T1000 (cell line): ENCODE measurements around the gene LARGE1.

Experiments
- DNase-seq: peaks from one replicate; lab custom pipeline; 2025; ENCODE audit warnings: mixed read lengths; lab: John Stamatoyannopoulos, UW

LARGE1 gene

DNA sequence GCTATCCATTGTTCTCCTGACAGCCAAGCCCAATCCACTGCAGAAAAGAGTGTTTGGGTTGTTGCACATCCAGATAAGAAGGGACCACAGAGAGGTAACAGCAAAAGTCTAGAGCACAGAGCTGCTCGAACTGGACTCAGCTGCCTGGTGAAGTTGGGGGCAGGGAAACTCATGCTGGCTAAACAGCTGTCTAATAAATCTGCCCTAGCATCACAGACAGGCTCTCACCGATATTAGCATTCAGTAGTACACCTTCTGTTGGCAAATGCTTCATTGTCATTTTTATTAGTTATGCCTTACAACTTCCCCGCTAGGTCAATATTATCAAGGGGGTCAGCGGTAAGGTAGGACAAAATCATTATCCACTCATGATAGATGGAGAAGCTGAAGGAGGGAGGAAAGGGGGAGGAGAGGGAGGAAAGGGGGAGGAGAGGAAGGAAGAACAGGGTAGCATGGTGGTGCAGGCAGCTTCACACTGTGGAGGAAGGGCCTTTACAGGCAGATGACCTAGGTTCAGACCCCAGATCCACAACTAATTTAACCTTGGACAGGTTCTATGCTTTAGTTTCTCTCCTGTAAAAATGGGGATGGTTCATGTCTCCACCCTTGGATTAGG is 102.7 kb downstream of the LARGE1 start:
- DNase-seq, result no peak

DNA sequence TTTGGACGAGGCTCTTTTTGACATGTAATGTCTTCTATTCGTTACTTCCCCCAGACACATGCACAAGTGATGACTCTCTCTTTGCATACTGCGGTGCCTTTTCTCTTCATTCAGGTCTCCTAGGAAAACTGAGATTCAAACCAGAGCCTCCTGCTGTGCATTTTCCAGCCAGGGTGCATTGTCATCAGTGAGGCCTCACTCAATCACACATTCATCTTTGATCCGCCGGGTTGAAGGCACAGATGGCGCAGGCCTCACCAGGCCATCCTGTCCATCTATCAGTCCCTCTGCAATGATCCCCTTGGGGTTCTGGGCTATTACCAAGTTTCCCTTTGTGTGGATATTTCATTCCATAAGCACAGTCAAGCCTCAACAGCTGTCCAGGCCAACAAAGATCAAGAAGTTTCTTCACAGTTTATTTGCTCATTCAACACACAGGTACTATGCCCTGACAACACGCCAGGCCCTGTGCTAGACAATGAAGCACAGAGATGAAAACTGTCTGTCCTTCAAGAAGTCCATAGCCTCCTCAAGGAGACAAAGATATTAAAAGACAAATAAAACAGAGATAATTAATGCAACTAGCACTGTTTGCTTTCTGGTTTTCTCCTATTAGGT is 107.8 kb downstream of the LARGE1 start:
- no peak for DNase-seq

DNA sequence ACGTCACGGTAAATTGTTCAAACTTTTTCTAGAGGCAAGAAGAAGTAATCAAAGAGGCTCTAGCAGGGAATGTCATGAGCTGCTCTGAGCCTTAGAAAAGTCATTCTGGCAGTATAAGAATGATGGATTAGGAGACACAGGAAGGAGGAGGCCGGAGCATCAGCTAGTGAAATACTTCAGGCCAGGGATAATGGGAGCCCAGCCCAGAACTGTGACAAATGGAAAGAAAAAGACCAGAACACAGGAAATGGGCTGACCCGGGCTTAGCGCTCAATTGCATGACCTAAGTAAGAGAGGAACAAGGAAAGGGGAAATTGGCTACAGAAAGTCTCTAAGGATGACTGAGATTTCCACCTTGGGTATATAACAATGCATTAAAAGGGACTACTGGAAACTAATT is 108.6 kb downstream of the LARGE1 start:
- DNase-seq, result no peak

DNA sequence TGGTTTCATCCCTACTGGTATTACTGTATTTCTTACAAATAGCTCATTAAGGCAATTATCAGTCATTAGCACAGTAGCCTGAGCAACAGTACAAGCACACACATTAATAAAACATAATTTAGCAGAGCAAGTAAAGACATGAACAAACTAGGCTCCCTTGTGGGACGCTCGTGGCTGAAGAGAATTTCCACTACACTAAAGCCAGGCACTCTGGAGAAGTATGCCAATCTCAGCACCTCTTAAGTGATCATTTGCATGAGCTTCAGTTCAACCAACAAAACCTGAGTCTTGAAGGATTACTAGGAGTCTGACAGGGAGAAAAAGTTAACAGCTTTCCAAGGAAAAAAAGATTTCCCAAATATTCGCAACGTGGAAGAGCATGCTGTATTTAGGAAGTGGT is 109.1 kb downstream of the LARGE1 start:
- no peak for DNase-seq

DNA sequence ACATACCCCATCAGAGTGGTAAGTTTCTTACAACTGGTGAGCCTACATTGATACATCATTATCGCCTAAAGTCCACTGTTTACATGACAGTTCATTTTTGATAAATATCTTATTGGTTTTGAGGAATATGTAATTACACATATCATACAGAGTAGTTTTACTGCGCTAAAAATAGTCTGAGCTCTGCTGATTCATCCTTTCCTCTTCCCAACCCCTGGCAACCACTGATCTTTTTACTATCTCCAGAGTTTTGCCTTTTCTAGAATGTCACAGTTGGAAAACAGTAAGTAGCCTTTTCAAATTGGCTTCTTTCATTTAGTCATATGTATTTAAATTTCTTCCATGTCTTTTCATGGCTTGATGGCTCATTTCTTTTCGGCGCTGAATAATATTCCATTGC is 112.8 kb downstream of the LARGE1 start:
- DNase-seq, result no peak

DNA sequence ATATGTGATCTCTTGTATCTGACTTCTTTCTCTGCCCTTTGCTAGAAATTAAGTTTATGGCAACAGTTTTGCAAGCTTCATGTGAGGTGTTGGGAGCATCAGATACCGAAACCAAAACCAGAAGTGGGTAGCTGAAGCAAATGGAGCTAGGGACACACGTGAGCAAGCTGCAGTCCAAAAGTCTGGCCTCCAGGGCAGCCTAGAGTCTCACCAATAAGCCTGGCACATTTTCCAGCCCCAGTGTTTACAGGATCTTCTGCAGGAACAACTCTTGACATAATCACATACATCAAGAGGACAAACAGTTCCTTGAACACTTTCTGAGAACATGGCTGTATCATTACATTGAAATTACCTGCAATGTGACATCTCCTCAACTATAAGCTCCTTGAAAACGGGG is 114.1 kb downstream of the LARGE1 start:
- DNase-seq, result no peak

DNA sequence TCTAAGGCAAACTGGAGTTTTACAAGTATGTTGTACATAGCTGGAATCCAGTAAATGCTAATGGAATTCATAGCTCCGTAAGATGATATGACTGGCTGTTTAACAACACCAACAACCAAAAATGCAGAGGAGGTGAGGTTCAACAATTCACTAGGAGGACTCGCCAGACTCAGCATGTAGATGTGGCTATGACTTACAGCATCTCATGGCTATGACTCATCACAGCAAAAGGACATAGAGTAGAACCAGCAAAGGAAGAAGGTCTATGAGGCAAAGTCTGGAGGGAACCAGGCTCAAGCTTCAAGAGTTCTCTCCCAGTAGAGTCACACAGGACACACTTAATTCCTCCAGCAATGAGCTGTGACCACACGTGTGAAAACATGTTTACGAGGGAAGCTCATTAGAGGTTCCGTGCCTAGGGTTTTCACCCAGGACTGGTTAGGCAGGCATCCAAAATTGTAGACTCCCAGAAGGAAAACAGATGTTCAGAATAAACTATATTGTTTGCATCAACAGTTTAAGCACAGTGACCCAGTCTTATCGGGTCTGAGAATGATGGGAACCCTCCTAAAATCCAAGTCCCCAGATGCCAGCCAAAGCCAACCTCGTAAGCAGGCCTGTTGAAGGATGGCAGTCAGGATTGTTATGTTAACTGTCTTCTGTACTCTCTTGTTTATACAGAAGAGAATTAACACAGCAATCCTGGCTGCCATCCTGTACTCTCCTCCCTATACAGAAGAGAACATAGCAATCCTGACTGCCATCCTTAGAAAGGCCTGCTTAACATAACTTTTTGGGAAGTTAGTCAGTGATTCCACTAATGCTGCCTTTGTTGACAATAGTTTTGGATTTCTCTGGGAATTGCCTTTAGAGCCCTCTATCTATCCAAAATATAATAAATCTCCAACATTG is 116.6 kb downstream of the LARGE1 start:
- peak; percentile 7 for DNase-seq

DNA sequence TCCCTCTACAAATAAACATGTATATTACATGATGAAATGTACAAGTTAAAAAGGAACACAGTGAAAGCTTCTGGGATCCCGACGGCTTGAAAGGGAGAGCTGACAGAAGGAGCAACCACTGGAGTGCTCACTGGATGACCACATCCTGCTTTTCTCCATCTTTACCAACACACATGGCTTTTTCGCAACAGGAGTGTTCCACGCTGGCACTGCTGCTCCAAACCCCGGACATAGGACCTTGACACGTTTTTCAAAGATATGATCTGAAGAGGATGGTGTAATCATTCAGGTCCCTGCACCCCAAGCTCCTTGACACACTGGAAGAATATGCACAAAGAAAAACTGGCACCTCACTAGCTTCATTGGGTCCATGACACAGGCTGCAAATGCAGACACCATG is 121.9 kb downstream of the LARGE1 start:
- DNase-seq, result no peak

DNA sequence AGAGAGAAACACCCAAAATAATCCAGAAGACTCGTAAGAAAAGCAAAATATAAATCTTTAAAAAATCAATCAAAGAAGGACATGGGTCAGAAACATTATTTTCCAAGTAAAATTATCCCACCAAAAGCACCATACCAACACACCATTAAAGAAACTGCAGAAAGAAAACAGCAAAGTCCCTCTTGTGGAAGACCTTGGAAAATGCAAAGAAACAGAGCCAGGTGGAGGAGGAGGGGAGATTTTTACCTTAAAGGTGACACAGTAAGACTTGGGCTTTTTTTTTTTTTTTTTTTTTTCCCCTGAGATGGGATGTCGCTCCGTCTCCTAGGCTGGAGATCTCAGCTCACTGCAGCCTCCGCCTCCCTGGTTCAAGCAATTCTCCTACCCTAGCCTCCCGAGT is 123.8 kb downstream of the LARGE1 start:
- no peak for DNase-seq

DNA sequence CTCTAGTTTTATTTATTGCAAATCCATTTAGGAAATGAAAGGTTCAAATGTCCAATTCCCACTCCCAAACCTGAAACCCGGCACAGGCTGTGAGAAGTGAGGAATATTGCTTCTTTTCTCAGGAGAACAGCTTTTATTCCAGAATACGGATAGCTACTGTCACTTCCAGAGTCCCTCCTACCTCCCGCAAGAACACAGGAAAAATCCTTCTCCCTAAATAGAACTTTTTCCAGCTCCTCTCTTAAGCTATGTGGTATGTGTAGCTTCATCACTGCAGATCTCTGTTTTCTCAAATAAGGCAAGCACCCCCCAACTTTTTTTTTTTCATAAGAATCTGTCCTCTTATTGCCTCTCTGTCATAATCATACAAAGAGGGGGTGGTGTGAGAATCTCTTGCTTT is 126.8 kb downstream of the LARGE1 start:
- DNase-seq, result no peak

DNA sequence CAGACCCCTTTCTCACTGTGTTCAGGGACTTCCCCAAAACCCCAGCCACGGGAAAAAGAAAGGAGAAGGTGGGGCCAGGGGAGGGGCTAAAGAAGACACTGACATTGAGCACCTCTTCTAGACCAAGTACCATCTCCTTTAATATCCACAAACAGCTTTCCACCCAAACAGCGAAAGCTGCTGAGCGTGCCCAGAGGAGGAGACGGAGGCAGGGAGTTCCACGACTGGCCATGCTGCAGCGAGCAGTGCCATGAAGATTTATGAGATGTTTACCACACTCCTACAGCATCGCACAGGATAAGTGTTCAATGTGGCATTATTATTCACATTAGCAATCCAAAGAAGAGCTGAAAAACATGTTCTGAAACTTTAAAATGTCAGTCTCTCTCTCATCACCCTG is 127.4 kb downstream of the LARGE1 start:
- DNase-seq, result no peak

DNA sequence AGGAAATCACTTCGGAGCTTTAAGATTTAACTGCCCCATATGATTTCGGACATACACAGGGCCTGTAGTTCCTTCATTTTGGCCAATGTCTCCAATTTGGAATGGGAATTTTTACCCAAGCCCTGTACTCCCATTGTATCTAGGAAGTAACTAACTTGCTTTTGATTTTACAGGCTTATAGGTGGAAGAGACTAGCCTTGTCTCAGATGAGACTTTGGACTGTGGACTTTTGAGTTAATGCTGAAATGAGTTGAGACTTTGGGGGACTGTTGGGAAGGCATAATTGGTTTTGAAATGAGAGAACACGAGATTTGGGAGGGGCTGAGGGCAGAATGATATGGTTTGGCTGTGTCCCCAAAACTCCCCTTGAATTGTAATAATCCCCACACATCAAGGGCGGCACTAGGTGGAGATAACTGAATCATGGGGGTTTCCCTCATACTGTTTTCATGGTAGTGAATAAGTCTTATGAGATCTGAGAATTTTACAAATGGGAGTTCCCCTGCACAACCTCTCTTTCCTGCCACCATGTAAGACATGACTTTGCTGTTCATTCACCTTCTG is 130.5 kb downstream of the LARGE1 start:
- no peak for DNase-seq

DNA sequence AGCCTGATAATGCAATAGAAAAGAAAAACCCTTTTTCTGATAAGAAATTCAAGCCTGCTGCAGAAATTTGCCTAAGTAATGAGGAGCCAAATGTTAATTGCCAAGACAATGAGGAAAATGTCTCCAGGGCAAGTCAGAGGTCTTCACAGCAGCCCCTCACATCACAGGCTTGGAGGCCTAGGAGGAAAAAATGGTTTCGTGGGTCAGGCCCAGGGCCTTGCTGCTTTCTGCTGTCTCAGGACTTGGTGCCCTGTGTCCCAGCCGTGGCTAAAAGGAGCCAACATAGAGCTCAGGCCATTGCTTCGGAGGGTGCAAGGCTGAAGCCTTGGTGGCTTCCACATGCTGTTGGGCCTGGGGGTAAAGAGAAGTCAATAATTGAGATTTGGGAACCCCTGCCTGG is 131.3 kb downstream of the LARGE1 start:
- DNase-seq, result no peak

DNA sequence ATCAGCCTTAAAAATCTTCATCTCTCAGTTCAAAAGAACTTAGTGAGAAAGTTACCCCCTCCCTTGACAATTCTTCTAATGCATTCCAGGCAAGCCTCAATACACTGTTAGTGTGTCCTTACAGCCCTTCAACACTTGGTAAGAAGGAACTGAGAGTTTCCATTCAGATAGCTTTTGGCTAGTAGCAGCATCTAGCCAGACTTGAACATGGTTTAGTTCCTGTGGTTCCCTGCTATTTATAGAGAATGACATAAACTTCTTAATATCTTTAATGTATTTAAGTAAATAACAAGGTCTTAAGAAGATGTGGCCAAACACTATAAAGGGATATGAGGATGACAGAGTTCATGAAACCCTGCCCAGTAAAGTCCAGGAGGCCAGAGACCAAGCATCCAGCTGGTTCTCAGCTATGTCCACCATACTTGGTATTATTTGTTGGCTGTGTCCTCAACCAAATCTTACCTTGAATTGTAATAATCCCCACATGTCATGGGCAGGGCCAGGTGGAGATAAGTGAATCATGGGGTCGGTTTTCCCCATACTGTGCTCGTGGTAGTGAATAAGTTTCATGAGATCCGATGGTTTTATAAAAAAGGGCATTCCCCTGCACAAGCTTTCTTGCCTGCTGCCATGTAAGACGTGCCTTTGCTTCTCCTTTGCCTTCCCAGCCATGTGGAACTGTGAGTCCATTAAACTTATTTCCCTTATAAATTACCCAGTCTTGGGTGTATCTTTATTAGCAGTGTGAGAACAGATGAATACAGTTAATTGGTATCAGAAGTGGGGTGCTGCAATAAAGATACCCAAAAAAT is 132.4 kb downstream of the LARGE1 start:
- no peak for DNase-seq

DNA sequence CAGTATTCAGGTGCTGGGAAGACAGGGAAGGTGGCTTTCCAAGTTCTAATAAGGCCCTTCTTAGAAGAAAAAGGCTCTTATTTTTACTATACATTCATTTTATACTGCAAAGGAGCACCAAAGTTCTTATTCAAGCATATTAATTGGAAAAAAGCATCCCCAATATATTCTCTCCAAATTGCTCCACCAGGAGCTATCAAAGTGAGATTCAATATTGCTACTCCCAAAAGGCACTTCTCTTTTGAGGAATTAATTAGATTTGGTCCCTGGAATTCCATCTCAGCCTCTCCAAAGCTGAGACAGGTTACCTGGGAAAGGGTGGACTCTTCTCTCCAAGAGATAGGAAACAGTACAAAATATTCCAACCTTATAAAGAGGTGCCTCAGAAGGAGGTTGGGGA is 134.1 kb downstream of the LARGE1 start:
- no peak for DNase-seq

DNA sequence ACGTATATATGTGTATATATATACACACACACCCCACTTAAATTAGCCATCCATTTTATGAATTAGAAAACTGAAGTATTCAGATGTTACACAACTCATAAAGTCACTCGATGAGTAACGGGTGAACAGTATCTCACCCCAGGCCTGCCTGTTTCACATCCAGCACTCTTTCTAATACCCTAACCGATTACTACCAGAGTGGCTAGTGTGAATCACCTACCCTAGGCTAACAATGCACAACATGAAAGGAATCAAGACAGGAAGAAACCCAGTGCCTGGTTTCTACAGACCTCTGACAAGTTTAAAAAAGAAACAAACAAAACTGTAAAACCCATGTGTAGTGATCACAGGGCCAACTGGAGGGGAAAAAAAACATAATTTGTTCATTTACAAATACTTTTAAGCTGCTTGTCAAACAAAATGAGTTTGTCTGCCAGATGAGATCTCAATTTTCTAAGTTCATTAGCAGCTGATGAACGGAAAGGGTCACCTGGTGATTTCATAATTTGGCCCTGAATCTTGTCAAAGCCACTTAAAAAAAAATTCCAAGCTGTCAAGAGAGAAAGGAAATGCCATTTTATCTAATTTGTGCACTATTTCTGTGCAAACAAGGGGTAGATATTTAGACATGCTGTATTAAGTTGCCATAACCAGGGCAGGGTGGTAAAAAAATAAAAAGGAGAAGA is 134.8 kb downstream of the LARGE1 start:
- DNase-seq, result peak; percentile 13

DNA sequence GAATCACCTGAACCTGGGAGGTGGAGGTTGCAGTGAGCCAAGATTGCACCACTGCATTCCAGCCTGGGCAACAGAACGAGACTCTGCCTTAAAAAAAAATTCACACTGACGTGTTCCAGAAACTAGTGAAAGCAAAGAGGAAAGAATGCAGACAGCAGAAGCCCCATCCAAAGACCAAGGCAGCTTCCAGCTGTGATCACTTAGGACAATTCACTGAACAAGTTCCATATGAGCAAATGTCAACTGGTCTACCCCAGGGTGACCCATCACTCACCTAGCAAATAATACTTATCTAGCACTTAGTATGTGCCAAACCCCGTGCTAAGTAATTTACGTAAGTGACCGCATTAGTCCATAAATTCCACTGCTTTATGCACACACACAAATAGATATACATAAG is 138.9 kb downstream of the LARGE1 start:
- DNase-seq, result no peak

DNA sequence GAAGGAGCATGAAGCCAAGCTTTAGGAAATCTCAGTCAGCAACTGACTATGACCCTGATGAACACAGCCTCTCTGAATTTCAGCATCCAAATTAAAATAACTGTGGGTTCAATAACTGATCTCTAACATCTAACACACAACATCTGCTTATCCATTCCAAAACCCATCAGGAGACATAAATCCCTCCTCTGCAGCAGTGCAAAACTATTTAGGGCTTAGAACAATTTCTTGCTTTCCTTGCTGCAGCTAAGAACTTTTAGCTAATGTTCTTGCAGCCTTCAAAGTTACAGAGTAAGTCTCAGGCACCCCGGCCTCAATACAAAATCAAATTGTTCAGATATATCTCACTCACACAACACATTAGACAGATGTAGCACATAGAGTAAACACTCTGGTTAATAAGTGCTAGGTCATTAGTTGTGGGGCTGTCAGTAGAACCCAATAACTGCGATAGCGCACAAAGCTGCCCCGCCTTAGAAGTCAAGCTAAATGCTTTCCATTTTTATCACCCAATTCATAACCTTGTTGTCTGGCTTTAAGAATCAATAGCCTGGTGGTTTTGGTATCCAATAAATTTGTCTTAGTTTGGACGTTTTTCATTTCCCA is 139.6 kb downstream of the LARGE1 start:
- no peak for DNase-seq

DNA sequence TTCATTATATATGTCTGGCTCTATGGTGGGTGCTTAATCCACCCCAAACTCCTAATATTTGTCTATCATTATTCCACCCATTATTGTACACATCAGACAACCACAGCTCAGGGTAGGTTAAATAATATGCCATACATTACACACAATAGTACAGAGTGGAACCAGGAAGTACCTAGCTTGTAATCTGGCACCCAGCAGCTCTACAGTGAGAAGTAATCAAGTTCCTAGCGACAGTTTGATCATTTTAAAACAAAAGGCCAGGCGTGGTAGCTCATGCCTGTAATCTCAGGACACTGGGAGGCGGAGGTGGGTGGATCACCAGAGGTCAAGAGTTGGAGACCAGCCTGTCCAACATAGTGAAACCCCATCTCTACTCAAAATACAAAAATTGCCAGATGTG is 141.0 kb downstream of the LARGE1 start:
- DNase-seq, result no peak

DNA sequence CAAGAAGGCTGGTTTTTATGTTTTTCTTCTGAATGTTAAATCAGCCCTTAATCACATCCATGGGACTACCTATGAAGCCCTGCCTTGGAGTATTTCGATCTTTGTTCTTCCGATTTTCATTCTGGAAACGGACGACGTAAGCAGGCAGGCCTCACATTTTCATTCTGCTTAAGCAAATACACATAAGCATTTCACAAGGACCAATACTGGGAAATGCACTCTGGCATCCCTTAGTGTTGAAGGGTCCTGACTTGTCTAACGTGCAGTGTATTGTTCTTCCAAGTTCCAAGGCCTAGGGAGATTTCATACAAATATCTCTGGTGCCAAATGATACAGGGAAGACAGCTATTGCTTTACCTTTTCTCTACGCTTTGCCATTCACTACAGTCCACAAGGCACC is 143.8 kb downstream of the LARGE1 start:
- no peak for DNase-seq

DNA sequence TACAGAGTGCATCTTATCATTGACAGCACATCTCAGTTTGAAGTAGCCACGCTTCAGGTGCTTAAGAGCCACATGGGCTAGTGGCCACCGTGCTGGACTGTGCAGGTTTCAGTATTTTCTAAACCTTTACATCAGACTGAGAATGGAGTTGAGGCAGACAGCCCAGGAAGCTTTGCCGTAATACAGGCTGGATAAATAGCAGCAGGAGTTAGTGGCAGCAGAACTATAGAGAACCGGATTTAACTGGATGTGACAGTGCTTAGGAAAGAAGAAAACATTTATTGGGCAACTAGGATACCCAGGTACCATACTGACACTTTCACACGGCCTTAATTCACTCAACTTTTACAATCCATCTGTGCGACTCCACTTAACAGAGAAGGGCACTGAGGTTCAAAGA is 145.5 kb downstream of the LARGE1 start:
- no peak for DNase-seq
